GM18507 (cell line): ENCODE data around the gene EFCAB3.
"Not testable (repeated sequence)": the region's sequence is repeated elsewhere in the genome, so short reads cannot be mapped to it uniquely, and the experiment has no call there.

Source experiments
- DNase-seq: peaks from one replicate; pipeline ENCODE4 v3.0.0; 2011; ENCODE audit warnings: low read depth; ENCODE audit not compliant: insufficient read length; ENCODE audit errors: extremely low spot score
- FAIRE-seq: peaks from 2 replicates; lab custom pipeline; 2011; peaks lifted over from hg19 to GRCh38; lab: Jason Lieb, UNC

The EFCAB3 gene

GRCh38 chr17:62456016-62456415 lies 75.7 kb downstream of the EFCAB3 start:
- FAIRE-seq (no peak), DNase-seq (no peak)

DNA sequence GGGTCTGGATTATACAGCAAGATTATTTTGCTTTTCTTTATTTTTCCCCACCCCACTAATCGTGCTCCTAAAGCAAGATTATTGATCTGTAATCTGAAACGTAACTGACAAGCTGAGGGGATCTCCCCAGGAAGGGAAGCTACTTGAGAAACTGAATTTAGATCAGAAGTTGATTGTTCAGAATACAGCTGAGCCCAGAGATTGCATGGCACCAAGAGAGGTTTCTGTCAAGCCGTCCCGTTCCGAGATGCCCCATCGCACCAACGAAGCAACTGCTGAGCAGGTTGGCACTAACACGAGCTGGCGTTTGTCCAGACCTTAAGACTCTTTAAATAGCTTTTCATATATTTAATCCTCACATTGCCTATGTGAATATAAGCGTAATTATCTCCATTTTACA lies 78.1 kb downstream of the EFCAB3 start:
- DNase-seq: not testable (repeated sequence)
- peak; percentile 81 for FAIRE-seq

GRCh38 chr17:62464422-62464821 lies 84.1 kb downstream of the EFCAB3 start:
- not testable (repeated sequence) for FAIRE-seq

DNA sequence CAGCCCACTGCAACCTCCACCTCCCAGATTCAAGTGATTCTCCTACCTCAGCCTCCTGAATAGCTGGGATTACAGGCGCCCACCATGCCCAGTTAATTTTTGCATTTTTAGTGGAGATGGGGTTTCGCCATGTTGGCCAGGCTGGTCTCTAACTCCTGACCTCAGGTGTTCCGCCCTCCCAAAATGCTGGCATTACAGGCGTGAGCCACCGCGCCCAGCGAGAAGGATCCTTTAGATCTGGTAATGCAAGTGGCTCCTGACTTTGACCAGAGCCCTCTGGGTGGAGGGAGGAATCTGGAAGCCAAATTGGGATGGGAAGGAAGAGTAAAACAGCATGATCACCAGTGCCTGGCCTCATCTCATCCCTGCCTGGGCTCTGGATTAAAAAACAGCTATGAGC lies 84.9 kb downstream of the EFCAB3 start:
- not testable (repeated sequence) for FAIRE-seq, DNase-seq

More at GRCh38 chr17:62464422-62464821, 84.1 kb downstream of the EFCAB3 start:
- DNase-seq: not testable (repeated sequence)
